KG1 (cell line): ENCODE measurements around the gene HGS.
"Not testable (repeated sequence)": the region's sequence is repeated elsewhere in the genome, so short reads cannot be mapped to it uniquely, and the experiment has no call there.

ENCODE experiments used
- DNase-seq: peaks from one replicate; lab custom pipeline; 2025; lab: John Stamatoyannopoulos, UW

The HGS gene

DNA sequence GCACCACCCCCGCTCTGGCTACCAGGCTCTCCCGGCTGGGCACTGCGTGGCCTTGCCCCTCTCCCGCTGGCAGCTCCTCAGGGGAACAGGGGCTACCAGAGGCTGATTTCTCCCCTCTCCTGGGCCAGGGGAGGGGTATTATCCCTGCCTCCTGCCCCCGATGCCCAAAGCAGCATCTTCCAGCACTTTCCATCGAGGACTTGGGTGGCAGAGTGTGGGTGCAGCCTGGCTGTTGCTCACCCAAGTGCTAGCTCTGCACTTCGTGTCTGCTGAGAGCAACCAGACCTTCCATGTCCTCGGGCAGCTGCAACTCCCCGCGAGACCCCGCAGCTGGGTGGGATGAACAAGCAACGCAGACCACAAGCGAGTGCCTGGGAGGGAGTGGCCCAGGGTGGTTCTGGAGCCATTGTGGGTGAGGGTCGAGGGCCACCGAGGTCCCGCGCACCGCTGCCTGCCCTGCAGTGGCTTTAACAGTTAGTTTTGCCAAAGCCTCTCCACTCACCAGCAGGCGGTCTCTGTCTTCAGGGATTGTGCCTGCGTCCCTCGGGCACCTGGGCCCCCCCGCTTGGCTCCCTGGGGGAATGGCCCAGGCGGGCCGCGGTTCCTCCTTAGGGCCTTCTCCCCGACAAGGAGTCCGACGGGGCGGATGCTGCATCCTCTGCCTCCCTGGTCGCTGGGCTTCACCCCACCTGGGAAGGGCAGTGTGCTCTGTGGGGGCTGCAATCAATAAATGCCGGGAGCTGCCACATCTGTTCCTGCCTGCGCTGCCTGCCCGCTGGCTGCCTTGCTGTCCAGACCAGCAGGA lies 36.7 kb downstream of the HGS start:
- no peak for DNase-seq

DNA sequence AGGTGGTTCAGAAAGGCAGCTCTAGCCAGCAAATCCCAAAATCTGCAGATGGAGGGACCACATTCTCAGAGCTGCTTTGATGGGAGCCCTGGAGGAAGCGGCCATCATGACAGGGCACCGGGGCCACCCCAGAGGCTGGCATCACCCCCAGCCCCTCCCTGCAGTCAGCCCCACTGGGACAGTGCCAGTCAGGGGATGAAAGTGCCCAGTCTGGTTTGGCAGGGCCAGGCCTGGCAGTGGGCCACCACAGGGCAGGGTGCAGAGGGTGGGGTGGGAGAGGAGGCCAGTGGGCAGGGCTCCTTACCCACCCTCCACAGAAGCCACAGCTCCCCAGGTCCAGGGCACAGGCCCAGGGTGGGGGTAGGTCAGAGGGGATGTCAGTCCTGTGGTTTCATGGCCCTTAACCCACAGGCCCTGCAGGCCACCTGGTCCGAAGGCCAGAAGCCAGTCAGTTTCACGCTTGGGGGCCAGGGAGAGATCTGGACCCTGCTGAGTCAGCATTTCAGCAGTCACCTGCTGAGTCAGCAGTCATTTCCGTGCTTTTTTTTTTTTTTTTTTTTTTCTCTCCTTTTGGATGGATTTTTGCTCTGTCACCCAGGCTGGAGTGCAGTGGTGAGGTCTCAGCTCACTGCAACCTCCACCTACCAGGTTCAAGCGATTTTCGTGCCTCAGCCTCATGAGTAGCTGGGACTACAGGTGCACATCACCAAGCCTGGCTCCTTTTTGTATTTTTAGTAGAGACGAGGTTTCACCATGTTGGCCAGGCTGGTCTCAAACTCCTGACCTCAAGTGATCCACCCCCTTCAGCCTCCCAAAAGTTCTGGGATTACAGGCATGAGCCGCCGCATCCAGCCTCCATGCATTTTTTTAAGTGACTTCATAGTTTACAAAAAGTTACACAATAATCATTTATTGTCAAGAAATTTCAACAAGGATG lies 38.6 kb downstream of the HGS start:
- DNase-seq = no peak

GRCh38 chr17:81723651-81724209 lies 39.9 kb downstream of the HGS start:
- DNase-seq = no peak

DNA sequence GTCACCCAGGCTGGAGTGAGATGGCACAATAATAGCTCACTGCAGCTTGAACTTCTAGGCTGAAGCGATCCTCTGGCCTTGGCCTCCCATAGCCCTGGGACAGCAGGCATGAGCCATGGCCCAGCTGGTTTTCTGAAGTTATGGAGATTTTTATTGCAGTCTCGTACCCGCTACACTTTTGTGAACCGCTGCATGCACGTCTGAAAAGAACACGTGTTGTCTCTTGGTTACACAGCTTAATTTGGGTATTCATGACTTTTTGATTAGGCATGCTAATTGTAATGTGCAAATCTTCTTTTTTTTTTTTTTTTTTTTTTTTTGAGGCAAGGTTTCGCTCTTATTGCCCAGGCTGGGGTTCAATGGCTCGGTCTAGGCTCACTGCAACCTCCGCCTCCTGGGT lies 41.6 kb downstream of the HGS start:
- no peak for DNase-seq

- DNase-seq = no peak
Measured at GRCh38 chr17:81726004-81726403, 42.2 kb downstream of the HGS start.

DNA sequence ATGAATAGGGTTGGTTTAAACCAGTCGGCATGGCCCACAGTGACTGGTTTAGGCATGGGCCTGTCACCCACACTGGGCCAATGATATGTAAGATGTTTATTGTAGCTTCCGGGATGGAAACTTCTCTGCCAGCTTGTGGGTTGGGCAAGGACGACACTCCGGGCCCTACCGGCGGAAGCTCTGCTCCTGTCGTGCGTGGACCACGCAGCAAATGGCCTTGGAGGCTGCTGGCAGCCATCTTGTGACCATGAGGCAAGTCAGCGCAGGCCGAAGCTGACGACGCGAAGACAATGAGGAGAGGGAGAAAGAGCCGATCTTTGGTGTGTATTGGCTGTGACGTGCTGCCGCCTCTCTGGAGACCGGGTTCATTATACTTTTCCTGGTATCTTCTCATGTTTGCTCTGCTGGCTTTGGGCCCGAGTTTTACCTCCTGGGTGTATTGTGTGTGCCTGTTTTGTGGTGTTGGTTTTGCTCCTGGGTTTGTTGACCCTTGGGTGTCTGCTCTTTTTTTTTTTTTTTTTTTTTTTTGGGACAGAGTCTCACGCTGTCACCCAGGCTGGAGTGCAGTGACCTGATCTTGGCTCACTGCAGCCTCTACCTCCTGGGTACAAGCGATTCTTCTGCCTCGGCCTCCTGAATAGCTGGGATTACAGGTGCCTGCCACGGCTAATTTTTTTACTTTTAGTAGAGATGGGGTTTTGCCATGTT lies 43.7 kb downstream of the HGS start:
- no peak for DNase-seq

DNA sequence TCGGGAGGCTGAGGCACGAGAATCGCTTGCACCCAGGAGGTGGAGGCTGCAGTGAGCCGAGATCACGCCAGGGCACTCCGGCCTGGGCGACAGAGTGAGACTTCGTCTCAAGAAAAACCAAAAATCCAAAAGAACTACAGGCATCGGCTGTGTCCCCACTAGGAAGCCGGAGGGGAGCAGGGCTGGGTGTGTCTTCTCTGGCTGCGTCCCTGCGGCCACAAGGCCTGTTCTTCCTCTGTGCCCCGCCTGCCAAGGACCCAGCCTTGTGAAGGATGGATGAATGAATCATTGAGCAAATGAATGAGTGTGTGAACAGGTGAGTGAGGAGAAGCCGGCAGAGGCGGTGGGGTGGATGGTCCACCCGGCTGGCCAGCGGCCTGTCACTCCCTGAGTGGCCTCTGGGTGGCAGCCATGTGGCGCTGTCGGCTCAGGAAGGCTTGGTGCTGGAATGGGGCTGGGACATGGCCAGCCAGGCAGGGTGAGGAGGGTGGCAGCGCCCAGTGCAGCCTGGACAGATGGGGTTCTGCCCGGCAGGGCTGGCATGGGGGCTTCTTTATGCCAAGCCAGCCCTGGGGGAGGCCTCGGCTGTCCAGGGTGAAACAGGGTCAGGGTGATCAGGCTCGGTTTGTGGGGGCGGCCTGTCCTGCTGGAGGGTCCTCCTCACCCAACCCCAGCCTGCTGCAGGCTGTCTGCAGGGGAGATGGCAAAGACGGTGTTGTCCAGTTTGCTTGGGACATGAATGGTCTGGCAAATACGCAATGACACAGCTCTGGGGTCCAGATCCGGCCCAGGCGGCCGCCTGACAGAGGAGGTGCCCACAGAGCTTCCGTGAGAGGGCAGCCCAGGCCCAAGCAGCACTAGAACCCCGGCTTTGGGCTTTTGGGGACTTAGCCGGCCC lies 49.9 kb downstream of the HGS start:
- DNase-seq = peak; percentile 30

DNA sequence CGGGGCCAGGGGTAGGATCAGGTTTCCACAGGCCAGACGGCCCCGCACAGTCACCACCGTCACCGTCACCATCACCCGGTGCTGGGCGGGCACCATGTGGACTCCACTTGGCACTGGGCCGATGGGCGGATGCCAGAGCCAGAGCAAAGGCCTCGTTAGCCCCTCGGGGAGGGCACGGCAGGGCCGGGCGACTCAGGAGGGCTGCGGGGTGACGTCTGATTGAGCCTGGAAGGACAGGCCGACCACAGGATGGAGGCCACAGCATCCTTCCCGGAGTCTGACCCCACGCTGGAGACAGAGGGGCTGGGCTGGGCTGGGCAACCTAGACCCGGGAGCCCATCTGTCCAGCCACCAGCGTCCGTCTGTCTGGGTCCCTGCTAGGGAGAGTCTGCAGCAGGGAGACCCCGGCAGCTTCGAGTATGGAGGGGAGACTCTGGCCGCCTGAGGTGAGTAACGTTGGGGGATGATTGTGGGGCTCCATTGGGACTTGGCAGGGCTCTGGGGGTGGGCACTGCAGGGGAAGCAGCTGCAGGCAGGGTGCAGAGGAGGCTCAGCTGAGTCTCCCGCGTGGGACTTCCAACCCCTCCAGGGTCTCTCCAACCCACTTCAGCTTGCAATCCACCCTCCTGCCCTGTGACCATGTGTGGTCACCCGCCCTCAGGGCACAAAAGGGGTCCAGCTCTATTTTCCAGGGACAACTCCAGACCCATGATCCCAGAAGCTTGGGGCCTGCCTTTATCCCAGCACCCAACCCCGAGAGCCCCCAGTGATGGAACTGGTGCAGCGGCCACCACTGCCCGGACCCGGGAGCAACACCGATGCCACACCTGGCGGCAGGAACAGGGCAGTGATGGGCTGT lies 50.8 kb downstream of the HGS start:
- no peak for DNase-seq

- no peak for DNase-seq
Measured at GRCh38 chr17:81735264-81736102, 51.7 kb downstream of the HGS start.

- DNase-seq = no peak
Measured at GRCh38 chr17:81737947-81738800, 54.4 kb downstream of the HGS start.

DNA sequence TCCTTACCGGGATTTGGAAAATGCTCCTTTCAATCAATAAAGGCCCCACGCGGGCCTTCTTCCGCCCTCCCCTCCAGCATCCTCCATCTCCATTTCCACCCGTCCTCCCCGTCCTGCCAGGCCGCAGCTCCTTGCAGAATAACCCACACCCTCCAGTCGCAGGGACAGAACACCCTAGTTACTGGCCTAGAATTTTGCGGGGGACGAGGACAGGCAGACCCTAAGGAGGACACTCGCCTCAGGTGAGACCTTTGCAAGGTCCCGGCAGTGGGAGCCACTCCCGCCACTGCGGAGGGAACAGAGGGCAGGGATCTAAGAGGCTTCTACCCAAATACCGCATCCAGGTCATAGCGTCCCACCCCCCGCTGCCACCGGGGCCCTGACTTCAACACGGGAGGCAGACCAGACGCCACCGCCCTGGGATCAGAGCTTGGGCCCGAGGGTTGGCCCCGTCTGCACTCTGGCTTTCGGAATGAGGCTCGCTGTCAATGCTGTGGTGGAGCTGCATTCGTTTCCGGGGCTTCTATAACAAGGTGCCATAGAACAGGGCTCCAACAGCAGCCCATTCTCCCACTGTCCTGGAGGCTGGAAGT lies 55.1 kb downstream of the HGS start:
- DNase-seq = no peak

DNA sequence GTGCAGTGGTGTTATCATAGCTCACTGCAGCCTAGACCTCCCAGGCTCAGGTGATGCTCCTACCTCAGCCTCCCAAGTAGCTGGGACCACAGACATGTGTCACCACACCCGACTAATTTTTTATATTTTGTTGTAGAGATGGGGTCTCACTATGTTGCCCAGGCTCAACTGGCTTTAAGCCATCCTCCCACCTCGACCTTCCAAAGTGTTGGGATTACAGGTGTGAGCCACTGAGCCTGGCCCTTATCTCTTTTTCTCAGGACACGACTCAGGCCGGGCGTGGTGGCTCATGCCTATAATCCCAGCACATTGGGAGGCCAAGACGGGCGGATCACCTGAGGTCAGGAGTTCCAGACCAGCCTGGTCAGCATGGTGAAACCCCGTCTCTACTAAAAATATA lies 55.8 kb downstream of the HGS start:
- DNase-seq = not testable (repeated sequence)

GRCh38 chr17:81740395-81740961 lies 56.7 kb downstream of the HGS start:
- no peak for DNase-seq

GRCh38 chr17:81741049-81741593 lies 57.3 kb downstream of the HGS start:
- DNase-seq = no peak

GRCh38 chr17:81741594-81742452 lies 58.0 kb downstream of the HGS start:
- DNase-seq = no peak
